K562 (cell line): Measurements from ENCODE around the gene SKAP2. TPM values are rescaled to one million over a fixed set of nuclear protein-coding genes. Genes with fewer than 3 reads are reported as not detected.

Experiments used
- ATAC-seq: fragments of 200-7000 bp; cut with Tn5 transposase; 3 replicates; pipeline ENCODE4 v1.9.1; 2020; ENCODE audit warnings: moderate library complexity
- BruUV-seq: library from RNA; stranded (reverse); fragments of 400-500 nt; replicated peaks from 2 replicates; lab custom pipeline; 2021; lab: Mats Ljungman, UMichigan
- CTCF ChIA-PET: fragments of 300-600 bp; formaldehyde crosslinking; extraction: SDS; loops from one replicate; lab custom pipeline; 2021; ENCODE audit warnings: low intra/inter-chr PET ratio; lab: Yijun Ruan, JAX
- POLR2A ChIA-PET: fragments of 300-600, 350-650 bp; sonication (Branson Sonifier 250); formaldehyde crosslinking; extraction: SDS; loops from one replicate; lab custom pipeline; 2021; ENCODE audit warnings: antibody characterized with exemption, inconsistent platforms; lab: Yijun Ruan, JAX
- DNase-seq, 4 experiments: peaks; one replicate each; pipeline versions ENCODE4 v3.0.0 to v3.0.0-alpha.2; 2011 to 2018; ENCODE audit warnings: low spot score in 3 of 4, mixed read lengths in 3 of 4; ENCODE audit errors: extremely low read depth in 1 of 4
- FAIRE-seq: peaks from 2 replicates; lab custom pipeline; 2011; peaks lifted over from hg19 to GRCh38; lab: Jason Lieb, UNC
- H2AFZ ChIP-seq: 2 replicates; pipeline ENCODE4 v1.6.0; 2011; ENCODE audit warnings: low read depth, low read length, control low read depth, inconsistent platforms
- H3K27ac ChIP-seq: fragments of 200-600 bp; 3 replicates; pipeline ENCODE4 v1.8.0; 2011; ENCODE audit warnings: low read depth, mild to moderate bottlenecking, control low read depth, inconsistent platforms, low read length, moderate library complexity, mixed read lengths; ENCODE audit errors: extremely low read depth
- H3K27me3 ChIP-seq, 2 experiments: fragments of 300-600 bp in 1 of 2; 2 replicates in 1 of 2; 3 replicates in 1 of 2; pipeline versions ENCODE4 v1.6.0 to v1.8.0; 2011; ENCODE audit warnings: inconsistent platforms in 2 of 2, low read length in 2 of 2, mild to moderate bottlenecking in 1 of 2, mixed read lengths in 1 of 2, moderate library complexity in 1 of 2; ENCODE audit not compliant: control insufficient read depth in 2 of 2, insufficient read depth in 2 of 2
- H3K36me3 ChIP-seq: fragments of 300-600 bp; 3 replicates; pipeline ENCODE4 v1.8.0; 2011; ENCODE audit warnings: mild to moderate bottlenecking, low read length, inconsistent platforms; ENCODE audit not compliant: control insufficient read depth, insufficient read depth
- H3K4me1 ChIP-seq, 2 experiments: fragments of 200-600 bp in 1 of 2; replicated peaks in 1 of 2; 2 replicates in 1 of 2; 3 replicates in 1 of 2; pipeline versions ENCODE4 v1.5.1 to v1.8.0; 2011; ENCODE audit warnings: inconsistent platforms in 2 of 2, low read length in 2 of 2, mild to moderate bottlenecking in 1 of 2, mixed read lengths in 1 of 2, moderate library complexity in 1 of 2; ENCODE audit not compliant: control insufficient read depth in 2 of 2, insufficient read depth in 2 of 2
- H3K4me2 ChIP-seq: 2 replicates; pipeline ENCODE4 v1.6.1; 2011; ENCODE audit warnings: low read length, control low read depth, inconsistent platforms, mixed read lengths; ENCODE audit not compliant: insufficient read depth
- H3K4me3 ChIP-seq: fragments of 200-600 bp; sonication (generic), shearing (Covaris generic); 2 replicates; pipeline ENCODE4 v1.5.1; 2016; ENCODE audit warnings: control low read depth, inconsistent platforms
- H3K79me2 ChIP-seq: fragments of 200-600 bp; 3 replicates; pipeline ENCODE4 v1.8.0; 2011; ENCODE audit warnings: low read length, inconsistent platforms; ENCODE audit not compliant: control insufficient read depth, insufficient read depth
- H3K9ac ChIP-seq, 2 experiments: 2 replicates each; pipeline versions ENCODE4 v1.6.0 to v1.6.1; 2011; ENCODE audit warnings: low read depth in 2 of 2, low read length in 2 of 2, control low read depth in 1 of 2, inconsistent platforms in 1 of 2, mild to moderate bottlenecking in 1 of 2, mixed read lengths in 1 of 2; ENCODE audit not compliant: insufficient read depth in 1 of 2
- H3K9me1 ChIP-seq: one replicate; pipeline ENCODE4 v1.6.0; 2011; ENCODE audit warnings: inconsistent platforms, mild to moderate bottlenecking, low read length, moderate library complexity; ENCODE audit not compliant: control insufficient read depth, insufficient read depth
- H3K9me3 ChIP-seq: replicated peaks from 2 replicates; pipeline ENCODE4 v1.5.1; 2011; ENCODE audit warnings: low read depth, low read length, inconsistent platforms; ENCODE audit not compliant: control insufficient read depth, insufficient read depth
- H4K20me1 ChIP-seq: replicated peaks from 2 replicates; pipeline ENCODE4 v1.6.1; 2011; ENCODE audit warnings: low read length, inconsistent platforms, mixed read lengths; ENCODE audit not compliant: control insufficient read depth, insufficient read depth
- FOXK1 ChIP-seq: sonication (generic); formaldehyde crosslinking; IDR thresholded peaks from 2 replicates; pipeline ENCODE4 v1.8.0; 2022; ENCODE audit warnings: missing genetic modification reagents, mild to moderate bottlenecking, borderline replicate concordance
- NCOR1 ChIP-seq: fragments of 450-650 bp; IDR thresholded peaks from 2 replicates; pipeline ENCODE4 v1.6.1; 2016; ENCODE audit warnings: mild to moderate bottlenecking, moderate library complexity
- NFXL1 ChIP-seq: fragments of 450-650 bp; formaldehyde crosslinking; IDR thresholded peaks from 2 replicates; pipeline ENCODE4 v1.4.0; 2021; ENCODE audit warnings: mild to moderate bottlenecking
- NUFIP1 ChIP-seq: fragments of 450-650 bp; IDR thresholded peaks from 2 replicates; pipeline ENCODE4 v1.6.1; 2018; ENCODE audit not compliant: partially characterized antibody
- POLR2H ChIP-seq: IDR thresholded peaks from 2 replicates; pipeline ENCODE4 v1.6.1; 2016; ENCODE audit warnings: missing genetic modification characterization, low read depth, mild to moderate bottlenecking, control low read depth, missing compliant biosample characterization, moderate library complexity
- POLR3A ChIP-seq: IDR thresholded peaks from 2 replicates; pipeline ENCODE4 v1.6.1; 2011; ENCODE audit warnings: borderline replicate concordance, mild to moderate bottlenecking, moderate library complexity; ENCODE audit not compliant: insufficient read length, insufficient read depth; ENCODE audit errors: extremely low read depth
- RCOR1 ChIP-seq, 2 experiments: IDR thresholded peaks; 2 replicates each; pipeline ENCODE4 v1.6.1; 2012; ENCODE audit warnings: low read depth in 2 of 2, low read length in 2 of 2, borderline replicate concordance in 1 of 2, improper control_type of control experiment in 1 of 2
- ZNF274 ChIP-seq: IDR thresholded peaks from 2 replicates; pipeline ENCODE4 v1.6.1; 2011; ENCODE audit warnings: low read depth, mild to moderate bottlenecking, low read length, moderate library complexity, borderline replicate concordance
- ZNF551 ChIP-seq: fragments of 250-450 bp; sonication (Bioruptor Pico); IDR thresholded peaks from 2 replicates; pipeline ENCODE4 v1.5.0; 2021; ENCODE audit warnings: mild to moderate bottlenecking, moderate library complexity
- WGBS: fragments of 100-300 bp; shearing (Covaris generic); methylation state at CpG from one replicate; pipeline ENCODE4 v1.1.6; 2016; ENCODE audit warnings: low coverage, mixed read lengths; ENCODE audit not compliant: insufficient coverage; ENCODE audit errors: missing lambda C conversion rate; 5-methylcytosine and 5-hydroxymethylcytosine counted together
- in situ Hi-C: fragments of 300-500 bp; cut with MboI; formaldehyde crosslinking; loops from 4 replicates; pipeline ENCODE4 v1.15.0; 2018; ENCODE audit warnings: inconsistent platforms, mixed read lengths
- intact Hi-C: fragments of 100-400 bp; cut with micrococcal nuclease; formaldehyde crosslinking; loops from 2 replicates; pipeline ENCODE4 v1.14.2; 2022
- polyA plus RNA-seq, 8 experiments: library from polyadenylated mRNA; depleted of rRNA in 4 of 8; stranded (reverse) in 5 of 8; unstranded in 3 of 8; fragments of >200 nt; fragmentation: Nextera tagmentation in 2 of 8; fragmentation: Illumina TruSeq in 1 of 8; extraction: Ambion mirVana in 2 of 8; extraction: Trizol in 1 of 8; gene quantifications; 2 replicates each; pipeline versions ENCODE4 v1.2.1 to v1.2.3, GENCODE V29; 2011 to 2014; ENCODE audit warnings: inconsistent platforms in 1 of 8, missing spikeins in 1 of 8
- total RNA-seq, 7 experiments: library from RNA; depleted of rRNA in 6 of 7; stranded (reverse); fragments of >200 nt in 6 of 7; fragmentation: Illumina TruSeq in 2 of 7; extraction: Trizol in 2 of 7; gene quantifications; 2 replicates each; pipeline versions ENCODE4 v1.2.1 to v1.2.3, GENCODE V29; 2011 to 2021; ENCODE audit warnings: low replicate concordance in 1 of 7
- TF ChIP-seq, protein P1 (sequence below): fragments of 250-450 bp; sonication (Bioruptor Pico); IDR thresholded peaks from 2 replicates; pipeline ENCODE4 v1.4.0; 2020; ENCODE audit warnings: mild to moderate bottlenecking, moderate library complexity

SKAP2 gene
- total and polyA plus RNA-seq, 9 of the 15 experiments (the other 6 are each of a cell fraction or from before 2014, with no cell fraction given): 4.2 to 11.7 (median 8.3) TPM

DNA sequence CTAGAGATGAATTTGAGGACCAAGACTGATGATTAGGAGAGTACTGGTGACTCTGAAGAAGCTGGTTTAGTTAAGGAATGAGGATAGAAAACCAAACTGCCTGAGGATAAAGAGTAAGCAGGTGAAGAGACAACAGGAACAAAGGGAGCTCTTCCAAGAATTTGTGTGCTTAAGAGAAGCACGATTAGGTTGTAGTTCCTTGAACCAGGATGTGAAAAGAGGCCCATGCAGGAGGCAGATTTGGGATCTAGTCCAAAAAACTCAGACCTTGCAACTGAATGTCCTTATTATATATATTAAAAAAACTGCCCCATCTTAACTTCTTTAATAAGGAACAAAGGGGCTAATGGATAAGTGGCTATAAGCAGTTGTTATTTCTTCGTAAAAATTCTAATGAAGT, 150.4 kb downstream of the SKAP2 start (continued):
- TF ChIP-seq RCOR1 (IDR thresholded peaks at IDR 0.05; ENCODE audit: borderline replicate concordance in 1 of 2, low read depth in 2 of 2, low read length in 2 of 2) (no peak), NFXL1 (CRISPR knock-in tag) (no peak), ZNF274 (no peak), ZNF551 (CRISPR knock-in tag) (no peak), NCOR1 (no peak)
- TF ChIP-seq, protein P1, sequence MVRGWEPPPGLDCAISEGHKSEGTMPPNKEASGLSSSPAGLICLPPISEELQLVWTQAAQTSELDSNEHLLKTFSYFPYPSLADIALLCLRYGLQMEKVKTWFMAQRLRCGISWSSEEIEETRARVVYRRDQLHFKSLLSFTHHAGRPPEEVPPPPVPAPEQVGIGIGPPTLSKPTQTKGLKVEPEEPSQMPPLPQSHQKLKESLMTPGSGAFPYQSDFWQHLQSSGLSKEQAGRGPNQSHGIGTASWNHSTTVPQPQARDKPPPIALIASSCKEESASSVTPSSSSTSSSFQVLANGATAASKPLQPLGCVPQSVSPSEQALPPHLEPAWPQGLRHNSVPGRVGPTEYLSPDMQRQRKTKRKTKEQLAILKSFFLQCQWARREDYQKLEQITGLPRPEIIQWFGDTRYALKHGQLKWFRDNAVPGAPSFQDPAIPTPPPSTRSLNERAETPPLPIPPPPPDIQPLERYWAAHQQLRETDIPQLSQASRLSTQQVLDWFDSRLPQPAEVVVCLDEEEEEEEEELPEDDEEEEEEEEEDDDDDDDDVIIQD (CRISPR knock-in tag): no peak

DNA sequence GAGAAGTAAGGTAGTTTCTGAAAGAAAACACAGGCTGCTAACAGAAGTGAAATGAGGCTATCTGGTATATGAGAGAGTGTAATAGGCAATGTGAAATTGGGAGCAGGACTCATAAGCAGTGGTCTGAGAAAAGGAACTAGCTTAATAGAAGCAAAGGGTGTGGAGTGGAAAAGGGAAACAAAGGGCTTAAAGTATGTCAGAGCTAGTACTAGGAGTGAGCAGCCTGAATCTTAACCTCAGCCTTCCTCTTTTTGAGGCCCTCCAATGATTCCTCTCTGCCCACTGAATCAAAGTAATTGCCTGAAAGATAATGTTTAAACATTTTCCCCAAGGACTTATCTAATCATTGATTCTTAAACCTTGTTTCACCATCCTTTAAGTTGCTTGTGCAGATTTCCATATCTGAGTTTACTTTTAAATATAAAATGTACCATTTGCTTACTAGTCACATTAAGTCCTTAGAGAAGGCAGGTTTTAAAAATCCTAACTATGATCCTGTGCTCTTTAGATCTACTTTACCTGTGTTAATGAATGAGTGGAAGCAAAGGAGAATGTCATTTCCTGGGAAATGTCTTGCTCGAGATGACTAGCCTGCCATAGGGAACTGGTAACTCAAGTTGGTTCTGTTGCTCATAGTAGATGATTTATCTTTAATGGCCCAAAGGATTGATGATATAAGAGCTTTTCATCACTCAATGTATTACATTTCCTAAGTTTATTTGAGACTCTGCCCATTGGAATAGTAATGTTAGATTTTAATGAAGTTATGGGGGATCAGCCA, 155.0 kb downstream of the SKAP2 start:
- 0% methylated on average over 1 of the region's 1 CpG for WGBS
- Histone ChIP-seq H3K4me3 (no peak overlapping the region), H3K79me2 (no peaks in the 10 kb centered on the region), H3K9ac (no peak overlapping the region), H3K27ac (no peak overlapping the region), H3K4me2 (no peak overlapping the region), H4K20me1 (no peaks in the 10 kb centered on the region), H3K27me3 (no peaks in the 10 kb centered on the region; a peak in 1 of 5 replicates), H3K9me3 (no peaks in the 10 kb centered on the region), H3K36me3 (no peaks in the 10 kb centered on the region), H3K4me1 (no peaks in the 10 kb centered on the region)
- no TSS peak for BruUV-seq
- ChIA-PET CTCF (no interaction called here), POLR2A (interaction anchor here (0.6 kb wide), 1 partner anchor 9 kb away, joined by 3 read pairs; no protein-coding TSS in a partner anchor)
- no peak for DNase-seq
- in situ Hi-C loops: no loop called here
- TF ChIP-seq FOXK1: no peak
- TF ChIP-seq POLR3A: no peak
- TF ChIP-seq POLR2H (tag): no peak
- no peak for TF ChIP-seq NUFIP1
- TF ChIP-seq, all 486 proteins: peak for 0
- no peak overlapping the region for H2AFZ ChIP-seq
- intact Hi-C loops: no loop called here
- H3K9me1 ChIP-seq: no peaks in the 10 kb centered on the region
- ATAC-seq (no peak), FAIRE-seq (no peak)
